ENCODE measurements around the gene SPOCK1.

The SPOCK1 gene

GRCh38 chr5:137355708-137356107 is 143.4 kb downstream of the SPOCK1 start:
- DNase-seq: no peak

GRCh38 chr5:137352095-137352494 is 147.0 kb downstream of the SPOCK1 start:
- DNase-seq: no peak

GRCh38 chr5:137350791-137351190 is 148.3 kb downstream of the SPOCK1 start:
- no peak for DNase-seq

- DNase-seq: no peak
Measured at GRCh38 chr5:137348759-137349158, 150.4 kb downstream of the SPOCK1 start.

- no peak for DNase-seq
Measured at GRCh38 chr5:137347865-137348264, 151.3 kb downstream of the SPOCK1 start.

GRCh38 chr5:137346281-137346680 is 152.8 kb downstream of the SPOCK1 start:
- no peak for DNase-seq

- no peak for DNase-seq
Measured at GRCh38 chr5:137345396-137345795, 153.7 kb downstream of the SPOCK1 start.

- no peak for DNase-seq
Measured at GRCh38 chr5:137344723-137345322, 154.3 kb downstream of the SPOCK1 start.

GRCh38 chr5:137344021-137344420 is 155.1 kb downstream of the SPOCK1 start:
- no peak for DNase-seq

GRCh38 chr5:137342764-137343163 is 156.4 kb downstream of the SPOCK1 start:
- DNase-seq: no peak

GRCh38 chr5:137341831-137342230 is 157.3 kb downstream of the SPOCK1 start:
- DNase-seq: no peak

GRCh38 chr5:137340881-137341280 is 158.2 kb downstream of the SPOCK1 start:
- no peak for DNase-seq

GRCh38 chr5:137336565-137337120 is 162.5 kb downstream of the SPOCK1 start:
- no peak for DNase-seq

- no peak for DNase-seq
Measured at GRCh38 chr5:137336161-137336560, 163.0 kb downstream of the SPOCK1 start.

GRCh38 chr5:137335493-137335892 is 163.6 kb downstream of the SPOCK1 start:
- DNase-seq: no peak

GRCh38 chr5:137333928-137334327 is 165.2 kb downstream of the SPOCK1 start:
- no peak for DNase-seq

- DNase-seq: no peak
Measured at GRCh38 chr5:137333475-137333874, 165.7 kb downstream of the SPOCK1 start.

- DNase-seq: no peak
Measured at GRCh38 chr5:137332296-137332695, 166.8 kb downstream of the SPOCK1 start.

- DNase-seq: no peak
Measured at GRCh38 chr5:137329586-137330296, 169.4 kb downstream of the SPOCK1 start.

- DNase-seq: no peak
Measured at GRCh38 chr5:137328991-137329390, 170.1 kb downstream of the SPOCK1 start.

- DNase-seq: no peak
Measured at GRCh38 chr5:137328463-137328862, 170.7 kb downstream of the SPOCK1 start.

GRCh38 chr5:137325721-137326120 is 173.4 kb downstream of the SPOCK1 start:
- DNase-seq: no peak

GRCh38 chr5:137320056-137321045 is 178.8 kb downstream of the SPOCK1 start:
- no peak for DNase-seq
